Endothelial cell of umbilical vein (primary cell): ENCODE data around the gene CCNY. TPM values are rescaled to one million over a fixed set of nuclear protein-coding genes. Genes with fewer than 3 reads are reported as not detected.
A peak's percentile ranks its signal among the peaks of the same experiment; 100 is the strongest.

ENCODE experiments used
- BruUV-seq: library from RNA; stranded (reverse); fragments of 400-500 nt; replicated peaks from 2 replicates; lab custom pipeline; 2021; lab: Mats Ljungman, UMichigan
- CTCF ChIA-PET: fragments of 300-600, 350-600 bp; sonication (Branson Sonifier 250); formaldehyde crosslinking; loops from one replicate; lab custom pipeline; 2021; ENCODE audit warnings: antibody characterized with exemption, inconsistent platforms; lab: Charles Lee
- POLR2A ChIA-PET: fragments of 300-600, 350-600 bp; sonication (Branson Sonifier 250); formaldehyde crosslinking; loops from one replicate; lab custom pipeline; 2021; ENCODE audit warnings: antibody characterized with exemption, inconsistent platforms; lab: Charles Lee
- DNase-seq: peaks from one replicate; pipeline ENCODE4 v3.0.0-alpha.2; 2011; ENCODE audit warnings: low read depth, low spot score
- FAIRE-seq: peaks from 2 replicates; lab custom pipeline; 2011; peaks lifted over from hg19 to GRCh38; lab: Jason Lieb, UNC
- H2AFZ ChIP-seq: 2 replicates; pipeline ENCODE4 v1.6.0; 2012; ENCODE audit warnings: low read depth, low read length, control low read depth, inconsistent platforms
- H3K27ac ChIP-seq: 2 replicates; pipeline ENCODE4 v1.5.1; 2011; ENCODE audit warnings: low read depth, mild to moderate bottlenecking, control low read depth, low read length, moderate library complexity; ENCODE audit not compliant: insufficient read depth
- H3K27me3 ChIP-seq, 2 experiments: 2 replicates each; pipeline versions ENCODE4 v1.6.0 to v1.6.1; 2011; ENCODE audit warnings: low read length in 2 of 2, mixed read lengths in 1 of 2; ENCODE audit not compliant: control insufficient read depth in 2 of 2, insufficient read depth in 2 of 2
- H3K36me3 ChIP-seq, 2 experiments: 2 replicates in 1 of 2; 3 replicates in 1 of 2; pipeline ENCODE4 v1.5.1; 2011; ENCODE audit warnings: low read length in 2 of 2, mild to moderate bottlenecking in 1 of 2, moderate library complexity in 1 of 2; ENCODE audit not compliant: control insufficient read depth in 2 of 2, insufficient read depth in 2 of 2; ENCODE audit errors: extremely low read depth in 1 of 2
- H3K4me1 ChIP-seq: 3 replicates; pipeline ENCODE4 v1.5.1; 2011; ENCODE audit warnings: mild to moderate bottlenecking, low read length; ENCODE audit not compliant: control insufficient read depth, insufficient read depth; ENCODE audit errors: extremely low read depth
- H3K4me2 ChIP-seq: 2 replicates; pipeline ENCODE4 v1.6.1; 2011; ENCODE audit warnings: low read length, control low read depth, mixed read lengths; ENCODE audit not compliant: insufficient read depth
- H3K4me3 ChIP-seq, 3 experiments: fragments of 200-600 bp in 1 of 3; sonication (generic), shearing (Covaris generic) in 1 of 3; replicated peaks in 1 of 3; 2 replicates each; pipeline ENCODE4 v1.5.1; 2011 to 2016; ENCODE audit warnings: control low read depth in 3 of 3, low read length in 3 of 3, mild to moderate bottlenecking in 2 of 3, inconsistent platforms in 1 of 3, low read depth in 1 of 3, moderate library complexity in 1 of 3; ENCODE audit not compliant: insufficient read depth in 1 of 3
- H3K79me2 ChIP-seq: 2 replicates; pipeline ENCODE4 v1.6.0; 2012; ENCODE audit warnings: low read length, inconsistent platforms; ENCODE audit not compliant: control insufficient read depth, insufficient read depth
- H3K9ac ChIP-seq: replicated peaks from 2 replicates; pipeline ENCODE3; 2011; ENCODE audit warnings: low read length, control low read depth; ENCODE audit not compliant: insufficient read depth; ENCODE audit errors: extremely low read depth
- H3K9me1 ChIP-seq: replicated peaks from 3 replicates; pipeline ENCODE4 v1.6.0; 2011; ENCODE audit warnings: mild to moderate bottlenecking, low read length; ENCODE audit not compliant: control insufficient read depth, insufficient read depth; ENCODE audit errors: extremely low read depth
- H3K9me3 ChIP-seq: replicated peaks from 2 replicates; pipeline ENCODE4 v1.5.1; 2012; ENCODE audit warnings: low read length, inconsistent platforms; ENCODE audit not compliant: control insufficient read depth, insufficient read depth
- H4K20me1 ChIP-seq: replicated peaks from 2 replicates; pipeline ENCODE3; 2011; ENCODE audit warnings: mild to moderate bottlenecking, low read length; ENCODE audit not compliant: control insufficient read depth, insufficient read depth; ENCODE audit errors: extremely low read depth
- MYC ChIP-seq: IDR thresholded peaks from one replicate; pipeline ENCODE4 v1.6.1; 2011; ENCODE audit warnings: mild to moderate bottlenecking, low read depth, low read length
- dilution Hi-C: fragments of 300-500 bp; cut with MboI; formaldehyde crosslinking; loops from one replicate; pipeline ENCODE4 v1.15.0; 2019; ENCODE audit warnings: low sequenced_read_pairs; ENCODE audit not compliant: extremely low pct_ligation_motif_present
- intact Hi-C: fragments of 100-400 bp; cut with micrococcal nuclease; formaldehyde crosslinking; loops from one replicate; pipeline ENCODE4 v1.10.0; 2022
- polyA plus RNA-seq, 4 experiments: library from polyadenylated mRNA; depleted of rRNA in 3 of 4; stranded (reverse) in 3 of 4; unstranded in 1 of 4; fragments of >200 nt; gene quantifications; 2 replicates each; pipeline versions ENCODE4 v1.2.1 to v1.2.3, GENCODE V29; 2011 to 2012; ENCODE audit warnings: missing spikeins in 1 of 4
- total RNA-seq: library from RNA; stranded (reverse); gene quantifications from 2 replicates; pipeline ENCODE4 v1.2.3, GENCODE V29; 2021
- TF ChIP-seq, protein P1 (sequence below): IDR thresholded peaks from 2 replicates; pipeline ENCODE4 v1.6.1; 2011; ENCODE audit not compliant: insufficient read depth, insufficient read length
- TF ChIP-seq, protein P2 (sequence below), 2 donors: IDR thresholded peaks; 1 replicate in 1 of 2; 2 replicates in 1 of 2; pipeline ENCODE4 v1.5.1; 2011; ENCODE audit warnings: low read length in 2 of 2, mild to moderate bottlenecking in 2 of 2, moderate library complexity in 2 of 2, control low read depth in 1 of 2, inconsistent platforms in 1 of 2, low read depth in 1 of 2; ENCODE audit not compliant: insufficient read depth in 1 of 2; ENCODE audit errors: extremely low read depth in 1 of 2

CCNY gene
- total and polyA plus RNA-seq, 2 donors (not counting 3 experiments of a cell fraction or from before 2014, with no cell fraction given) = 61.5 to 107 TPM

DNA sequence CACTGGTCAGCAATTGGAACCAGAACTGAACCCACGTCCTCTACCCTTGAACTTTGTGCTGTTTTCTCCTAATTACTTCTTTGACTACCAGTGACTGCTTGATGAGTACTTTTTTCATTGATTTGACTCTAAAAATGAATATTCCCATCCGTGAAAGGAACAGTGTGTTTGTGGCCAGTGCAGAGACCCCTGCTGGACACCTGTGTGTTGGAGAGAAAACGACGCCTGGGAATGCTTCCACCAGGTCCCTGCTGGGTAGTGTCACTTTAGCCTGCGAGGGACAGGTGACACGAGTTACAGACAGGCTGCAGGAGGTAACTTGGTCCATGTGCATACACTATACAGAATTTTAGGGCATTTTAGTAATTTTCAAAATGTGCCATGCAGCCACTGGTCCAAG is 262.1 kb downstream of the CCNY start:
- BruUV-seq = no TSS peak

DNA sequence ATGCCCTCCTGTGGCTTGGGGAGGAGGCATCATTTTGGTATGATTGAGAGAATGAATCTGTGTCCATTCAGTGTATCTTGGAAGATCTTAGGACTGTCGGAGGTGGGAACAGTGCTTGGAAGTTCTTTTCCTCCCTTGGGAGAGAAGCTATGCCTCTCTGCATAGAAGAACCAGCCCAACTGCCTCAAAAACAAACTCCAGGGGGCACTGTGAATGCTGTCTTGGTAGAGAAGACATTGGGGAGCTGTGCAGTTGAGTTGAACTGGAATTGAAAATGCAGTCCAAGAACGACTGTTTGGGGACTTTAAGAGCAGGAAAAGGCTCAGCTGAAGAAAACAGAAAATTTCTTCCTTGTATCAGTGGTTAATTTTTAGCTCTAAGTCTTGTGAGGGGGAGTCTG is 263.9 kb downstream of the CCNY start:
- no peaks in the 10 kb centered on the region for H3K79me2 ChIP-seq
- H4K20me1 ChIP-seq = no peaks in the 10 kb centered on the region
- peaks cover 6 to 12% of the 10 kb centered on the region in 2 experiments for H3K27me3 ChIP-seq
- no peak overlapping the region for H2AFZ ChIP-seq
- FAIRE-seq (no peak), DNase-seq (no peak)
- TF ChIP-seq, protein P1, sequence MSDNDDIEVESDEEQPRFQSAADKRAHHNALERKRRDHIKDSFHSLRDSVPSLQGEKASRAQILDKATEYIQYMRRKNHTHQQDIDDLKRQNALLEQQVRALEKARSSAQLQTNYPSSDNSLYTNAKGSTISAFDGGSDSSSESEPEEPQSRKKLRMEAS = no peak
- TF ChIP-seq, protein P2, sequence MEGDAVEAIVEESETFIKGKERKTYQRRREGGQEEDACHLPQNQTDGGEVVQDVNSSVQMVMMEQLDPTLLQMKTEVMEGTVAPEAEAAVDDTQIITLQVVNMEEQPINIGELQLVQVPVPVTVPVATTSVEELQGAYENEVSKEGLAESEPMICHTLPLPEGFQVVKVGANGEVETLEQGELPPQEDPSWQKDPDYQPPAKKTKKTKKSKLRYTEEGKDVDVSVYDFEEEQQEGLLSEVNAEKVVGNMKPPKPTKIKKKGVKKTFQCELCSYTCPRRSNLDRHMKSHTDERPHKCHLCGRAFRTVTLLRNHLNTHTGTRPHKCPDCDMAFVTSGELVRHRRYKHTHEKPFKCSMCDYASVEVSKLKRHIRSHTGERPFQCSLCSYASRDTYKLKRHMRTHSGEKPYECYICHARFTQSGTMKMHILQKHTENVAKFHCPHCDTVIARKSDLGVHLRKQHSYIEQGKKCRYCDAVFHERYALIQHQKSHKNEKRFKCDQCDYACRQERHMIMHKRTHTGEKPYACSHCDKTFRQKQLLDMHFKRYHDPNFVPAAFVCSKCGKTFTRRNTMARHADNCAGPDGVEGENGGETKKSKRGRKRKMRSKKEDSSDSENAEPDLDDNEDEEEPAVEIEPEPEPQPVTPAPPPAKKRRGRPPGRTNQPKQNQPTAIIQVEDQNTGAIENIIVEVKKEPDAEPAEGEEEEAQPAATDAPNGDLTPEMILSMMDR (IDR thresholded peaks at IDR 0.05; ENCODE audit: extremely low read depth in 1 of 2, insufficient read depth in 1 of 2, low read depth in 1 of 2, low read length in 2 of 2) = peak; percentile 13 to 30
- no TSS peak for BruUV-seq
- POLR2A ChIA-PET = interaction anchor here (0.6 kb wide), 1 partner anchor 220 kb away, joined by 3 read pairs; no protein-coding TSS in a partner anchor
- dilution Hi-C loops (no loop called here), intact Hi-C loops (no loop called here)
- H3K9ac ChIP-seq = no peak overlapping the region
- CTCF ChIA-PET = interaction anchor here (0.6 to 2.2 kb wide), 18 partner anchors 9 to 1280 kb away, joined by 3 to 31 read pairs (median 6); no protein-coding TSS in a partner anchor
- no peak overlapping the region for H3K4me3 ChIP-seq
- H3K9me1 ChIP-seq = no peaks in the 10 kb centered on the region
- no peaks in the 10 kb centered on the region for H3K9me3 ChIP-seq
- no peak overlapping the region for H3K27ac ChIP-seq
- H3K4me2 ChIP-seq = no peak overlapping the region
- no peaks in the 10 kb centered on the region for H3K36me3 ChIP-seq
- H3K4me1 ChIP-seq = no peaks in the 10 kb centered on the region

More for the DNA sequence above, 262.1 kb downstream of the CCNY start:
- Histone ChIP-seq H3K9me1 (no peaks in the 10 kb centered on the region), H3K4me3 (no peak overlapping the region), H3K4me1 (no peaks in the 10 kb centered on the region), H2AFZ (no peak overlapping the region), H3K9me3 (no peaks in the 10 kb centered on the region), H4K20me1 (no peaks in the 10 kb centered on the region), H3K9ac (no peak overlapping the region), H3K27me3 (peaks cover 0 to 8% of the 10 kb centered on the region in 2 experiments), H3K4me2 (no peak overlapping the region), H3K36me3 (no peaks in the 10 kb centered on the region), H3K27ac (no peak overlapping the region), H3K79me2 (no peaks in the 10 kb centered on the region)
- ChIA-PET CTCF (interaction anchor here (2.2 kb wide), 1 partner anchor 24 kb away, joined by 8 read pairs; no protein-coding TSS in a partner anchor), POLR2A (no interaction called here)
- peak; percentile 55 for FAIRE-seq
- intact Hi-C loops (loop anchor here (1.0 kb wide), 1 partner anchor 358 kb away; no protein-coding TSS in a partner anchor), dilution Hi-C loops (no loop called here)
- TF ChIP-seq, protein P2 (IDR thresholded peaks at IDR 0.05; ENCODE audit: extremely low read depth in 1 of 2, insufficient read depth in 1 of 2, low read depth in 1 of 2, low read length in 2 of 2) = peak; percentile 22 to 41
- TF ChIP-seq MYC = no peak
- peak; percentile 12 for DNase-seq
